Measurements from ENCODE around the gene SLC44A5.

GRCh38 chr1:75165264-75165663, 445.6 kb downstream of the SLC44A5 start:
- TF ChIP-seq CTCF (conservative IDR thresholded peaks at IDR 0.05; ENCODE audit: low read depth, low read length) (no peak), EZH2 (IDR thresholded peaks at IDR 0.05; ENCODE audit: borderline replicate concordance, low read depth, low read length, poor library complexity, severe bottlenecking) (no peak)
